ENCODE results near the gene SLCO2A1.

Gene SLCO2A1

GRCh38 chr3:134065252-134066157, 35.8 kb upstream of the SLCO2A1 start:
- no peak for DNase-seq

GRCh38 chr3:134064081-134064480, 34.4 kb upstream of the SLCO2A1 start:
- no peak overlapping the region for H3K27ac ChIP-seq (ENCODE audit: low read length)
- no peaks in the 10 kb centered on the region for H3K27me3 ChIP-seq (replicated peaks; ENCODE audit: insufficient read depth, low read length)
- TF ChIP-seq EZH2 (optimal IDR thresholded peaks at IDR 0.05; ENCODE audit: low read depth, low read length) (no peak), EZH2phosphoT487 (IDR thresholded peaks at IDR 0.05; ENCODE audit: low read length) (no peak), CTCF (IDR thresholded peaks at IDR 0.05; ENCODE audit: low read length) (no peak)
- H3K4me2 ChIP-seq (ENCODE audit: low read depth, low read length) = no peak overlapping the region
- no peaks in the 10 kb centered on the region for H3K79me2 ChIP-seq (ENCODE audit: low read length)
- H3F3A ChIP-seq (ENCODE audit: insufficient read depth, low read length) = no peaks in the 10 kb centered on the region
- no peaks in the 10 kb centered on the region for H3K4me1 ChIP-seq (ENCODE audit: low read length)
- H3K9me2 ChIP-seq (replicated peaks; ENCODE audit: insufficient read depth, low read length) = no peaks in the 10 kb centered on the region
- H3K9me3 ChIP-seq (replicated peaks; ENCODE audit: insufficient read depth, low read length) = no peaks in the 10 kb centered on the region
- H3K4me3 ChIP-seq (ENCODE audit: low read length) = no peak overlapping the region
- no peaks in the 10 kb centered on the region for H3K36me3 ChIP-seq (replicated peaks; ENCODE audit: insufficient read depth, low read length)
- H3K9ac ChIP-seq (ENCODE audit: low read length) = no peak overlapping the region
- no peak for DNase-seq
- H4K20me1 ChIP-seq (ENCODE audit: insufficient read depth, low read length) = no peaks in the 10 kb centered on the region
- H2AFZ ChIP-seq (ENCODE audit: low read length) = no peak overlapping the region

More at GRCh38 chr3:134065252-134066157, 35.8 kb upstream of the SLCO2A1 start:
- Histone ChIP-seq H3K36me3 (replicated peaks; ENCODE audit: insufficient read depth, low read length) (no peaks in the 10 kb centered on the region), H3K4me1 (ENCODE audit: low read length) (no peaks in the 10 kb centered on the region), H3K4me3 (ENCODE audit: low read length) (no peak overlapping the region), H3F3A (ENCODE audit: insufficient read depth, low read length) (no peaks in the 10 kb centered on the region), H4K20me1 (ENCODE audit: insufficient read depth, low read length) (no peaks in the 10 kb centered on the region), H3K9me3 (replicated peaks; ENCODE audit: insufficient read depth, low read length) (no peaks in the 10 kb centered on the region), H3K9ac (ENCODE audit: low read length) (no peak overlapping the region), H3K27ac (ENCODE audit: low read length) (no peak overlapping the region), H3K79me2 (ENCODE audit: low read length) (no peaks in the 10 kb centered on the region), H3K9me2 (replicated peaks; ENCODE audit: insufficient read depth, low read length) (no peaks in the 10 kb centered on the region), H2AFZ (ENCODE audit: low read length) (no peak overlapping the region), H3K27me3 (replicated peaks; ENCODE audit: insufficient read depth, low read length) (no peaks in the 10 kb centered on the region), H3K4me2 (ENCODE audit: low read depth, low read length) (no peak overlapping the region)
- TF ChIP-seq CTCF (IDR thresholded peaks at IDR 0.05; ENCODE audit: low read length) = no peak
- no peak for TF ChIP-seq EZH2phosphoT487 (IDR thresholded peaks at IDR 0.05; ENCODE audit: low read length)
- no peak for TF ChIP-seq EZH2 (optimal IDR thresholded peaks at IDR 0.05; ENCODE audit: low read depth, low read length)

GRCh38 chr3:134061401-134061800, 31.7 kb upstream of the SLCO2A1 start:
- H3K27ac ChIP-seq (ENCODE audit: low read length) = no peak overlapping the region
- no peak for TF ChIP-seq EZH2phosphoT487 (IDR thresholded peaks at IDR 0.05; ENCODE audit: low read length)
- no peak for TF ChIP-seq EZH2 (optimal IDR thresholded peaks at IDR 0.05; ENCODE audit: low read depth, low read length)
- no peak for TF ChIP-seq CTCF (IDR thresholded peaks at IDR 0.05; ENCODE audit: low read length)

More at GRCh38 chr3:134061401-134061800, 31.7 kb upstream of the SLCO2A1 start:
- DNase-seq = no peak
- no peak overlapping the region for H3K4me3 ChIP-seq (ENCODE audit: low read length)
- no peaks in the 10 kb centered on the region for H3K79me2 ChIP-seq (ENCODE audit: low read length)
- H3K27me3 ChIP-seq (replicated peaks; ENCODE audit: insufficient read depth, low read length) = no peaks in the 10 kb centered on the region
- no peak overlapping the region for H2AFZ ChIP-seq (ENCODE audit: low read length)
- no peak overlapping the region for H3K4me2 ChIP-seq (ENCODE audit: low read depth, low read length)
- no peaks in the 10 kb centered on the region for H3K9me2 ChIP-seq (replicated peaks; ENCODE audit: insufficient read depth, low read length)
- no peaks in the 10 kb centered on the region for H3F3A ChIP-seq (ENCODE audit: insufficient read depth, low read length)
- H3K9me3 ChIP-seq (replicated peaks; ENCODE audit: insufficient read depth, low read length) = no peaks in the 10 kb centered on the region
- no peak overlapping the region for H3K9ac ChIP-seq (ENCODE audit: low read length)
- H4K20me1 ChIP-seq (ENCODE audit: insufficient read depth, low read length) = no peaks in the 10 kb centered on the region
- no peaks in the 10 kb centered on the region for H3K4me1 ChIP-seq (ENCODE audit: low read length)
- no peaks in the 10 kb centered on the region for H3K36me3 ChIP-seq (replicated peaks; ENCODE audit: insufficient read depth, low read length)

Data from MM.1S (cell line).